ENCODE results near the gene TBC1D8B. TPM values are rescaled to one million over a fixed set of nuclear protein-coding genes. Genes with fewer than 3 reads are reported as not detected.

Gene TBC1D8B
- total RNA-seq, 2 donors from 2014 or later: 4.0 to 5.5 TPM

DNA sequence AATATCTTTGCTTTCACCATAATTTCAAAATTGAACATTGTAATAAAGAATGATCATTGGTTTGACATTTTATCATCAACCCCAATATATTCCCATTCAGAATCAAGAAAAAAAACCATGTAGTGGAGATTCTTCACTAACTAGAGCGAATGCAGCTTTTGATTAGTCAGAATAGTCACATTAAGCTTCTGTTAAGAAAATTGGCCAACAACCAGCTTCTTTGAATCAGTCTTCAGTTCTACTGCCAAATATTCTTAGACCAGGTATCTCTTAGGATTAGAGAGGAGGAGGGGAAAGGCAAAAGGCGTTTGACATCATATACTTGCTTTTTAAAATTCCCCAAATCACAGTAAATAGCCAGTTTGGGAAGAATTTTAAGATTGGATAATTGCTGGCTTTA lies 22.2 kb upstream of the TBC1D8B start:
- no peaks in the 10 kb centered on the region for H3K27me3 Mint-ChIP-seq (ENCODE audit: insufficient read depth)
- no peak overlapping the region for H3K4me3 ChIP-seq (ENCODE audit: low read length)
- TF ChIP-seq, protein P1, sequence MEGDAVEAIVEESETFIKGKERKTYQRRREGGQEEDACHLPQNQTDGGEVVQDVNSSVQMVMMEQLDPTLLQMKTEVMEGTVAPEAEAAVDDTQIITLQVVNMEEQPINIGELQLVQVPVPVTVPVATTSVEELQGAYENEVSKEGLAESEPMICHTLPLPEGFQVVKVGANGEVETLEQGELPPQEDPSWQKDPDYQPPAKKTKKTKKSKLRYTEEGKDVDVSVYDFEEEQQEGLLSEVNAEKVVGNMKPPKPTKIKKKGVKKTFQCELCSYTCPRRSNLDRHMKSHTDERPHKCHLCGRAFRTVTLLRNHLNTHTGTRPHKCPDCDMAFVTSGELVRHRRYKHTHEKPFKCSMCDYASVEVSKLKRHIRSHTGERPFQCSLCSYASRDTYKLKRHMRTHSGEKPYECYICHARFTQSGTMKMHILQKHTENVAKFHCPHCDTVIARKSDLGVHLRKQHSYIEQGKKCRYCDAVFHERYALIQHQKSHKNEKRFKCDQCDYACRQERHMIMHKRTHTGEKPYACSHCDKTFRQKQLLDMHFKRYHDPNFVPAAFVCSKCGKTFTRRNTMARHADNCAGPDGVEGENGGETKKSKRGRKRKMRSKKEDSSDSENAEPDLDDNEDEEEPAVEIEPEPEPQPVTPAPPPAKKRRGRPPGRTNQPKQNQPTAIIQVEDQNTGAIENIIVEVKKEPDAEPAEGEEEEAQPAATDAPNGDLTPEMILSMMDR (conservative IDR thresholded peaks at IDR 0.05): no peak
- H3K27ac ChIP-seq (ENCODE audit: low read depth, low read length): no peak overlapping the region
- no peaks in the 10 kb centered on the region for H3K9me3 ChIP-seq (ENCODE audit: control insufficient read depth, low read length)
- peaks cover 21% of the 10 kb centered on the region for H3K9me3 Mint-ChIP-seq
- H3K4me1 Mint-ChIP-seq: no peaks in the 10 kb centered on the region
- 92% methylated on average over 1 of the region's 2 CpGs; no CpG with 5 or more reads in 1 of the 2 experiments for WGBS, 2 experiments (ENCODE audit: insufficient coverage in 1 of 2, insufficient read length in 1 of 2)
- no peak for DNase-seq
- H3K27ac Mint-ChIP-seq: no peak overlapping the region
- no peak overlapping the region for H3K9ac ChIP-seq (ENCODE audit: extremely low read depth, low read length, poor library complexity, severe bottlenecking)
- H3K36me3 Mint-ChIP-seq (ENCODE audit: low read depth): no peaks in the 10 kb centered on the region
- no peaks in the 10 kb centered on the region for H3K4me1 ChIP-seq (ENCODE audit: control insufficient read depth, insufficient read depth, low read length)
- no peaks in the 10 kb centered on the region for H3K36me3 ChIP-seq (ENCODE audit: control insufficient read depth, insufficient read depth, low read length)
- no peaks in the 10 kb centered on the region for H3K27me3 ChIP-seq (ENCODE audit: control insufficient read depth, insufficient read depth, low read length, poor library complexity, severe bottlenecking)
- no peak overlapping the region for H3K4me3 Mint-ChIP-seq

DNA sequence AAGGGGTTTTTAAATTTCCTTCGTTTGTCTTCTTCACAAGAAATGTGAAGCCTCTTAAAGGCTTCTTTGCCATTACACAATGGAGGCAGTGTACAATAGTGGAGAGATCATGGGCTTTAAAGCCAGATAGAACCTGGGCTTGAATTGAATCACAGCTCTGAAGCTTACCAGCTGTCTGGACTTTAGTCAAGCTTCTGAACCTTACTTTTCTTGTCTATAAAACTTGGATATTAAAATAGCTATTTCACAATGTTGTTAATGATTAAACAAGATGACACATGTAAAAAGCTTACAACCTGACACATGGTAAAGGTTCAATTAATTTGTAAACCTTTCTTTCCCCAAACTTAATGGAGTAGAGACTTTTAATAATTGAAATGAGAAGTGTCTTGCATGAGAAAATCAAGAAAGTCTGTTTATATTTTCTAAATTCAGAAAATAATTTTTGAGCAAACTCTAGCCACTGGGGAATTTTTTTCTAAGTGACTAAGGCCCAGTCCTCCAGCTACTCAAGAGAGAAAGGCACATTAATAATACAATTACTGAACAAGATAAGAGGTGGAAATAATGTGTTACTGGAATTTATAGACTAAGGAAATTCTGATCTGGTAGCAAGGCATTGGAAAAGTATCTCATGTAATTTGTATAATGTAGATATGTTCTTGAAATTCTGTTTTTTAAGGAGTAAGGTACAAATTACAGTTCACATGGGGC lies 21.7 kb upstream of the TBC1D8B start:
- H3K9ac ChIP-seq (ENCODE audit: extremely low read depth, low read length, poor library complexity, severe bottlenecking): no peak overlapping the region
- H3K4me3 ChIP-seq (ENCODE audit: low read length): no peak overlapping the region
- WGBS, 2 experiments (ENCODE audit: insufficient coverage in 1 of 2, insufficient read length in 1 of 2): 60% methylated on average over 1 of the region's 1 CpG; no CpG with 5 or more reads in 1 of the 2 experiments
- no peak for DNase-seq
- peaks cover 23% of the 10 kb centered on the region for H3K9me3 Mint-ChIP-seq
- TF ChIP-seq, protein P1 (conservative IDR thresholded peaks at IDR 0.05): no peak
- no peak overlapping the region for H3K27ac ChIP-seq (ENCODE audit: low read depth, low read length)
- no peaks in the 10 kb centered on the region for H3K36me3 ChIP-seq (ENCODE audit: control insufficient read depth, insufficient read depth, low read length)
- no peaks in the 10 kb centered on the region for H3K4me1 Mint-ChIP-seq
- H3K36me3 Mint-ChIP-seq (ENCODE audit: low read depth): no peaks in the 10 kb centered on the region
- H3K27ac Mint-ChIP-seq: no peak overlapping the region
- no peaks in the 10 kb centered on the region for H3K27me3 ChIP-seq (ENCODE audit: control insufficient read depth, insufficient read depth, low read length, poor library complexity, severe bottlenecking)
- no peaks in the 10 kb centered on the region for H3K27me3 Mint-ChIP-seq (ENCODE audit: insufficient read depth)
- no peaks in the 10 kb centered on the region for H3K9me3 ChIP-seq (ENCODE audit: control insufficient read depth, low read length)
- H3K4me1 ChIP-seq (ENCODE audit: control insufficient read depth, insufficient read depth, low read length): no peaks in the 10 kb centered on the region
- H3K4me3 Mint-ChIP-seq: no peak overlapping the region

DNA sequence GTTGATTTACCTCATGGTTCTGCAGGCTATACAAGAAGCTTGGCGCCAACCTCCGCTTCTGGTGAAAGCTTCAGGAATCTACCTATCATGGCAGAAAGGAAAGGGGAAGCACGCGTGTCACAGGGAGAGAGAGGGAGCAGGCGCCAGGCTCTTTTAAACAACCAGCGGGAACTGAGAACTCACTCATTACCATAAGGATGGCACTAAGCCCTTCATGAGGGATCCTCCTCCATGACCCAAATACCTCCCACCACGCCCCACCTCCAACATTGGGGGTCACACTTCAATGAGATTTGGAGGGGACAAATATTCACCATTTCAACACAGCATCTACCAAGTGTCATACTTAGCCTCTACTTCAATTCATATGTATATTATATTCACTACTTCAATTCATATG lies 18.8 kb upstream of the TBC1D8B start:
- no peak overlapping the region for H3K27ac Mint-ChIP-seq
- no peaks in the 10 kb centered on the region for H3K36me3 ChIP-seq (ENCODE audit: control insufficient read depth, insufficient read depth, low read length)
- H3K27me3 ChIP-seq (ENCODE audit: control insufficient read depth, insufficient read depth, low read length, poor library complexity, severe bottlenecking): no peaks in the 10 kb centered on the region
- 32% methylated on average over 5 of the region's 7 CpGs; no CpG with 5 or more reads in 1 of the 2 experiments for WGBS, 2 experiments (ENCODE audit: insufficient coverage in 1 of 2, insufficient read length in 1 of 2)
- H3K4me3 Mint-ChIP-seq: no peak overlapping the region
- no peaks in the 10 kb centered on the region for H3K36me3 Mint-ChIP-seq (ENCODE audit: low read depth)
- DNase-seq: peak; percentile 66
- H3K4me1 ChIP-seq (ENCODE audit: control insufficient read depth, insufficient read depth, low read length): no peaks in the 10 kb centered on the region
- H3K4me3 ChIP-seq (ENCODE audit: low read length): no peak overlapping the region
- no peak overlapping the region for H3K9ac ChIP-seq (ENCODE audit: extremely low read depth, low read length, poor library complexity, severe bottlenecking)
- no peaks in the 10 kb centered on the region for H3K27me3 Mint-ChIP-seq (ENCODE audit: insufficient read depth)
- H3K9me3 ChIP-seq (ENCODE audit: control insufficient read depth, low read length): no peaks in the 10 kb centered on the region
- no peaks in the 10 kb centered on the region for H3K4me1 Mint-ChIP-seq
- TF ChIP-seq, protein P1 (conservative IDR thresholded peaks at IDR 0.05): no peak
- H3K9me3 Mint-ChIP-seq: peaks cover 18% of the 10 kb centered on the region
- no peak overlapping the region for H3K27ac ChIP-seq (ENCODE audit: low read depth, low read length)
